HG02840 (cell line): ENCODE data around the gene MAN2A2.
A peak's percentile ranks its signal among the peaks of the same experiment; 100 is the strongest.

ENCODE experiments used
- ATAC-seq: cut with Tn5 transposase; IDR thresholded peaks from one replicate; pipeline ENCODE4 v1.9.1; 2021; ENCODE audit warnings: mild to moderate bottlenecking, moderate library complexity, moderate number of reproducible peaks; ENCODE audit not compliant: unreplicated experiment, low FRiP score

The MAN2A2 gene

GRCh38 chr15:90936823-90937222, 33.7 kb downstream of the MAN2A2 start:
- ATAC-seq = no peak

GRCh38 chr15:90938261-90938660, 35.2 kb downstream of the MAN2A2 start:
- no peak for ATAC-seq

GRCh38 chr15:90939756-90940155, 36.7 kb downstream of the MAN2A2 start:
- no peak for ATAC-seq

- no peak for ATAC-seq
Measured at GRCh38 chr15:90941038-90941437, 37.9 kb downstream of the MAN2A2 start.

GRCh38 chr15:90942354-90943120, 39.4 kb downstream of the MAN2A2 start:
- ATAC-seq = no peak

- ATAC-seq = no peak
Measured at GRCh38 chr15:90945091-90945490, 42.0 kb downstream of the MAN2A2 start.

GRCh38 chr15:90946538-90946937, 43.4 kb downstream of the MAN2A2 start:
- no peak for ATAC-seq

- no peak for ATAC-seq
Measured at GRCh38 chr15:90946941-90947576, 44.0 kb downstream of the MAN2A2 start.

GRCh38 chr15:90947577-90948357, 44.7 kb downstream of the MAN2A2 start:
- no peak for ATAC-seq

- no peak for ATAC-seq
Measured at GRCh38 chr15:90948506-90948905, 45.4 kb downstream of the MAN2A2 start.

- ATAC-seq = no peak
Measured at GRCh38 chr15:90949979-90950675, 47.0 kb downstream of the MAN2A2 start.

GRCh38 chr15:90950676-90951075, 47.6 kb downstream of the MAN2A2 start:
- no peak for ATAC-seq

GRCh38 chr15:90952901-90953677, 50.0 kb downstream of the MAN2A2 start:
- no peak for ATAC-seq

GRCh38 chr15:90953947-90954711, 51.0 kb downstream of the MAN2A2 start:
- no peak for ATAC-seq

- peak; percentile 84 for ATAC-seq
Measured at GRCh38 chr15:90954712-90955623, 51.9 kb downstream of the MAN2A2 start, which contains the start of gene RCCD1. TSS of gene RCCD1 (plus strand) at chr15:90954884. CDS start at chr15:90956735, 1,851 bp downstream.

- ATAC-seq = no peak
Measured at GRCh38 chr15:90955624-90956273, 52.6 kb downstream of the MAN2A2 start.

GRCh38 chr15:90956274-90957030, 53.4 kb downstream of the MAN2A2 start:
- ATAC-seq = no peak
